ENCODE data around the gene SPON1.
"Not testable (repeated sequence)": the region's sequence is repeated elsewhere in the genome, so short reads cannot be mapped to it uniquely, and the experiment has no call there.

The SPON1 gene

DNA sequence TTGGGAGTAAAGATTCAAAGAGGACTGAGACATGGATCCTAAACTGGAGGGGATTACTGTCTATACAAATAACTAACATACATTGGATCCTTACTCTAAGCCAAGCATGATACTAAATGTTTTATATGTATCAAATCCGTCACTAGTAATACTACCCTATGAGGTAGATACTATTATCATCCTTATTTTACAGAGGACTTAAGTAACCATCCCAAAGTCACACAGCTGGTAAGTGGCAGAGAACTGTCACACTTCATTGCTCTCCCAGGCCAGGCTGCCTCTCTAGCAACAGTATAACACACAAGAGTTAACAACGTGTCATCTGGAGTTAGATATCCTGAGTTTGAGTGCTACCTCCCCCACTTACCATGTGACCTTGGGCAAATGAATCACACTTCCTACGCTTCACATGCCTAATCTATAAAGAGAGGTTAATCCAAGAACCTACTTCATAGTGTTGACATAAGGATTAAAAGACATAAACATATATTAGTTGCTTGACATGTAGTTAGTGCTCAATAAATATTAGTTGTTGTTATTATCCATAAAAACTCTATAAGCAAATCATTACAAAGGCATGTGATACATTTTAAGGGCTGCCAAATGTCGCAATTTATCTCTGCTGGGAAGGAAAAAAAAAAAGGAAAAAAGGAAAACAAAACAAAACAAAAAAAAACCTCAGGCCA is 33.8 kb upstream of the SPON1 start:
- peaks cover 9% of the 10 kb centered on the region for H3K4me1 ChIP-seq (ENCODE audit: control insufficient read depth, insufficient read depth, low read length)

DNA sequence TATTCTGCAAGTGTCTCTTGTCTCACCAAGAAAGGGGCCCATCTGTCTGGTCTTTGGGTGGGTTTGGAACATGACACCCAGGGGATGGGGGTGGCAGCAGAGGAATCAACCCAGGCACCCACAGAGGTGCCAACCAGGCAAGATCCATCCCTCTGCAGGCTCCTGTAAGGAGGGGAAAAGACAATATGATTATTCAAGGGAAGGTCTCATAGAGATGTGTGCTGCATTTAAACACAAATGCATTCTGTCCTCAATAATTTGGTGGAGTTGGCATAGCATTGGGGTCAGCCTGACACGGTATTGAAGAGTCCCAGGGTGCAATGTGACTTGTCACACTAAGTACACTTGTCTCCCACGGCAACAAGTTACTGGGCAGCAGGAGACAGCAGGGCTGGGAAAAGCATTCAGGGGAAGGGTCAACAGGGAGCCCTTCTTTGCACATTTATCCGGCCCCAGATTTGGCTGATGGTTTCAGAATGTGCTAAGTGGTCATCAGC is 33.1 kb upstream of the SPON1 start:
- Histone ChIP-seq H3K36me3 (ENCODE audit: control insufficient read depth, insufficient read depth, low read length) (no peaks in the 10 kb centered on the region), H3K9me3 (ENCODE audit: control insufficient read depth, insufficient read depth, low read length) (no peaks in the 10 kb centered on the region), H3K4me1 (ENCODE audit: control insufficient read depth, insufficient read depth, low read length) (peaks cover 6% of the 10 kb centered on the region), H3K4me3 (ENCODE audit: low read depth, low read length) (no peak overlapping the region), H3K9ac (ENCODE audit: low read depth, low read length) (no peak overlapping the region), H3K27me3 (ENCODE audit: control insufficient read depth, insufficient read depth, low read length) (no peaks in the 10 kb centered on the region)

More for the DNA sequence above, 33.8 kb upstream of the SPON1 start:
- Histone ChIP-seq H3K4me3 (ENCODE audit: low read depth, low read length) (no peak overlapping the region), H3K27me3 (ENCODE audit: control insufficient read depth, insufficient read depth, low read length) (no peaks in the 10 kb centered on the region), H3K9ac (ENCODE audit: low read depth, low read length) (no peak overlapping the region), H3K36me3 (ENCODE audit: control insufficient read depth, insufficient read depth, low read length) (no peaks in the 10 kb centered on the region), H3K9me3 (ENCODE audit: control insufficient read depth, insufficient read depth, low read length) (no peaks in the 10 kb centered on the region)

DNA sequence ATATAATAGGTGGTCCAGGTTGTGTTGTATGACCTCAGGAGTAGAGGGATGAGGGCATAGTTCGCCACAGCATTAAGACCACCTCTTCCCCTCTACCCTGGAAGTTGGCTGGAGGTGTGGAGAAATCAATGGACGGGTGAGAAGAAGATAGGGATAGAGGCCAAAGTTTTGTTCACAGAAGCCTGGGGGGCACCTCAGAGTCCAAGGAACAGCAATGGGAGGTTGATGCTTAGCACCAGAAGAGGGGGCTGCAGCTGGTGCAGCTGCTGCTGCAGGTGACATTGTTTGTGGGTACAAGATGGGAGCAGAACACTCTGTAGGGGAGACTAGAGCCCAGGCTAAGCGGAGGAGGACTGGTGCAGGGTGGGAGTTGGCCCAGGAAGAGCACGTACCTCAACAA is 31.2 kb upstream of the SPON1 start:
- no peaks in the 10 kb centered on the region for H3K36me3 ChIP-seq (ENCODE audit: control insufficient read depth, insufficient read depth, low read length)
- H3K4me3 ChIP-seq (ENCODE audit: low read depth, low read length): no peak overlapping the region
- no peak overlapping the region for H3K9ac ChIP-seq (ENCODE audit: low read depth, low read length)
- no peaks in the 10 kb centered on the region for H3K9me3 ChIP-seq (ENCODE audit: control insufficient read depth, insufficient read depth, low read length)
- no peaks in the 10 kb centered on the region for H3K4me1 ChIP-seq (ENCODE audit: control insufficient read depth, insufficient read depth, low read length)
- no peaks in the 10 kb centered on the region for H3K27me3 ChIP-seq (ENCODE audit: control insufficient read depth, insufficient read depth, low read length)

DNA sequence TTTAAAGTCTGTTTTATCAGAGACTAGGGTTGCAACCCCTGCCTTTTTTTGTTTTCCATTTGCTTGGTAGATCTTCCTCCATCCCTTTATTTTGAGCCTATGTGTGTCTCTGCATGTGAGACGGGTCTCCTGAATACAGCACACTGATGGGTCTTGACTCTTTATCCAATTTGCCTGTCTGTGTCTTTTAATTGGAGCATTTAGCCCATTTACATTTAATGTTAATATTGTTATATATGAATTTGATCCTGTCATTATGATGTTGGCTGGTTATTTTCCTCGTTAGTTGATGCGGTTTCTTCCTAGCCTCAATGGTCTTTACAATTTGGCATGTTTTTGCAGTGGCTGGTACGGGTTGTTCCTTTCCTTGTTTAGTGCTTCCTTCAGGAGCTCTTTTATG is 25.4 kb upstream of the SPON1 start:
- H3K36me3 ChIP-seq (ENCODE audit: control insufficient read depth, insufficient read depth, low read length); H3K27me3 ChIP-seq (ENCODE audit: control insufficient read depth, insufficient read depth, low read length); H3K4me3 ChIP-seq (ENCODE audit: low read depth, low read length); H3K9ac ChIP-seq (ENCODE audit: low read depth, low read length); H3K4me1 ChIP-seq (ENCODE audit: control insufficient read depth, insufficient read depth, low read length); H3K9me3 ChIP-seq (ENCODE audit: control insufficient read depth, insufficient read depth, low read length): not testable (repeated sequence)

DNA sequence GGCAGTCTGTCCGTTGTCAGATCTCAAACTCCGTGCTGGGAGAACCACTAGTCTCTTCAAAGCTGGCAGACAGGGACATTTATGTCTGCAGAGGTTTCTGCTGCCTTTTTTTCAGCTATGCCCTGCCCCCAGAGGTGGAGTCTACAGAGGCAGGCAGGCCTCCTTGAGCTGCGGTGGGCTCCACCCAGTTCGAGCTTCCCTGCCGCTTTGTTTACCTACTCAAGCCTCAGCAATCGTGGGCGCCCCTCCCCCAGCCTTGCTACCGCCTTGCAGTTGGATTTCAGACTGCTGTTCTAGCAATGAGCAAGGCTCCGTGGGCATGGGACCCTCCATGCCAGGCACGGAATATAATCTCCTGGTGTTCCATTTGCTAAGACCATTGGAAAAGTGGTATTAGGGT is 23.7 kb upstream of the SPON1 start:
- H3K4me1 ChIP-seq (ENCODE audit: control insufficient read depth, insufficient read depth, low read length); H3K27me3 ChIP-seq (ENCODE audit: control insufficient read depth, insufficient read depth, low read length); H3K4me3 ChIP-seq (ENCODE audit: low read depth, low read length); H3K9me3 ChIP-seq (ENCODE audit: control insufficient read depth, insufficient read depth, low read length); H3K9ac ChIP-seq (ENCODE audit: low read depth, low read length); H3K36me3 ChIP-seq (ENCODE audit: control insufficient read depth, insufficient read depth, low read length): not testable (repeated sequence)

DNA sequence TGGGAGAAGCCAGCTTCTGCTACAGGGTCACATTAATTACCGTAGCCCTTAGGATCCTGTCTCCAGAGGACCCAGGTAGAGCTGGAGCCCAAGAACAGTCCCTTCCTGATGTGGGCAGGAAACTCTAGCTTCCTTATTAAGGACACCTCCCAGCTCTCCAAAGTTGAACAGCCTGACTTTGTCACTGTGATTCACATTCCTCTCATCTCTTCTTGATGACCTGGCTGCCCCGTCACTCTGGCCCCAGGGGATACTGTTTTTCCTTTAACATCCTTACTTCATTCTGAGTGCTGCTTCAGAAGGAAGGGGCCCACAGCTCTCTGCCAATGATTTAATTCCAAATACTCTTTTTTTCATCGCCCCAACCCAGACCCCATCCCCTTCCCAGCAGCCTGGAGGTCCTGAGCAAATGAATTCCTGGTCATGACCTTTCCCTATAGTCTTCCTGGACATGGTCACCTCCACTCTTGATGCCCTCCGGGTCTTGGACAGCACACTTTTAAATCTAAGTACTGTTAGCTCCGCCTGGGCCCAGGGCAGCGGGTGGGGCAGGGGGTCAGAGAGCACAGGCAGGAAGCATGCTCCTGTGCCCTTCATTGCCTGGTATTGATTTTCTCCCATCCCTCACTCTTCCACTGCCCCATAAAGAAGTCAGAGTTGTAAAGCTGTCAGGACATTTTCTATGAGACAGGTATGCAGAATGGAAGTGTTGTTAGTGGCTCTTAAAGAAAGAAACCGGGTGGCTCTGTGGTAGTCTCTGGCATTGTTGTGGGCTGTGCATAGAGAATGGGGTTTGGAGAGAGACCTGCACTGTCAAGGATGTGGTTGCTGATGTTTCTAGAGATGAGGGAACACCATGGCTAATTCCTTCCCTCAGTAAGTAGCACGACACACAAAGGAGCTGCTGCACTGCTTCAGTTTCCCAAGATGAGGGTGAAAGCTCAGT is 22.3 kb upstream of the SPON1 start:
- Histone ChIP-seq H3K4me1 (ENCODE audit: control insufficient read depth, insufficient read depth, low read length) (no peaks in the 10 kb centered on the region), H3K9ac (ENCODE audit: low read depth, low read length) (no peak overlapping the region), H3K9me3 (ENCODE audit: control insufficient read depth, insufficient read depth, low read length) (no peaks in the 10 kb centered on the region), H3K4me3 (ENCODE audit: low read depth, low read length) (no peak overlapping the region), H3K27me3 (ENCODE audit: control insufficient read depth, insufficient read depth, low read length) (no peaks in the 10 kb centered on the region), H3K36me3 (ENCODE audit: control insufficient read depth, insufficient read depth, low read length) (no peaks in the 10 kb centered on the region)

DNA sequence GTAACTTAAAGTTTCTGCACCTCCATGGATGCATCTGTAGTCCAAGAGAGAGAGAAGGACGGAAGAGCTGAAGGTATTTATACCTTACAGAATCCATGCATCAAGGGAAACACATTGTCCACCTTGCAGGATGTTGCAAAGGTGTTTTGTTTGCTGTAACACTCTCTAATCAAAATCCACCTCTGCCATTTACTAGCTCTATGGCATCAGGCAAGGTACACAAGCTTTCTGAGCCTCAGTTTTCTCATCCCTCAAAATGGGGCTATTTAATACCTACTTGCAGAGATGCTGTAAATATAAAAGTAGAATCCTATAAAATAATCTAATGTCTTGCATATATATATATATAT is 21.6 kb upstream of the SPON1 start:
- H3K36me3 ChIP-seq (ENCODE audit: control insufficient read depth, insufficient read depth, low read length): no peaks in the 10 kb centered on the region
- H3K27me3 ChIP-seq (ENCODE audit: control insufficient read depth, insufficient read depth, low read length): no peaks in the 10 kb centered on the region
- no peaks in the 10 kb centered on the region for H3K4me1 ChIP-seq (ENCODE audit: control insufficient read depth, insufficient read depth, low read length)
- no peak overlapping the region for H3K9ac ChIP-seq (ENCODE audit: low read depth, low read length)
- H3K4me3 ChIP-seq (ENCODE audit: low read depth, low read length): no peak overlapping the region
- H3K9me3 ChIP-seq (ENCODE audit: control insufficient read depth, insufficient read depth, low read length): no peaks in the 10 kb centered on the region

DNA sequence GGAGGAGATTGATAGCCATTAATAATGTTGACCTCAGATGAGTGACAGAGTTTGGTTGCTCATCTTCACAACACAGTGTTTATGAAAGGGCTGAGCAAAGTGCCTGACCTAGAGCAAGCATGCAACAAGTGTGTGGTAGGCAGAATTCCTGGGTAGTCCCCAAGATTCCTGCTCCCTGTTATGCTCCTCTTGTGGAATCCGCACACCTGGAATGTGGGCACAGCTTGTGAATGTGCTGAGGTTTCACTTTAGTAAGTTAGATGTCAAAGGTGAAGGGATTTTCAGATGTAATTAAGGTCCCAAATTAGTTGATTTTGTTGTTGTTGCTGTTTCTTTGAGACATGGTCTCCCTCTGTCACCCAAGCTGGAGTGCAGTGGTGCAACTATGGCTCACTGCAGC is 20.7 kb upstream of the SPON1 start:
- Histone ChIP-seq H3K27me3 (ENCODE audit: control insufficient read depth, insufficient read depth, low read length) (no peaks in the 10 kb centered on the region), H3K9ac (ENCODE audit: low read depth, low read length) (no peak overlapping the region), H3K9me3 (ENCODE audit: control insufficient read depth, insufficient read depth, low read length) (no peaks in the 10 kb centered on the region), H3K4me1 (ENCODE audit: control insufficient read depth, insufficient read depth, low read length) (no peaks in the 10 kb centered on the region), H3K36me3 (ENCODE audit: control insufficient read depth, insufficient read depth, low read length) (no peaks in the 10 kb centered on the region), H3K4me3 (ENCODE audit: low read depth, low read length) (no peak overlapping the region)

DNA sequence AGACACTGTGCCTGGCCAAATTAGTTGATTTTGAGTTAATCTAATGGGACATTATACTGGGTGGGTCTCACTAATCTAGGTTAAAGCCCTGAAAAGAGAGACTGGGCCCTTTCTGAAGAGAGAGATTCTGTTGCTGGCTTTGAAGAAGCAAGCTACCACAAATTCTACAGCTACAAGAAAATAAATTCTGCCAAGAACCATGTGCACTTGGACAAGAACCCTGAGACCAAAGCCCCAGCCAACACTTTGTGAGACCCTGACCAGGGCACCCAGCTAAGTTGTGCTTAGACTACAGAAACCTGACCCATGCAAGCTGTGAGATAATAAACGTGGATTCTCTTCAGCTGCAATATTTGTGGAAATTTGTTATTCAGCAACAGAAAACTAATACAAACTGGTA is 20.1 kb upstream of the SPON1 start:
- Histone ChIP-seq H3K27me3 (ENCODE audit: control insufficient read depth, insufficient read depth, low read length) (no peaks in the 10 kb centered on the region), H3K9me3 (ENCODE audit: control insufficient read depth, insufficient read depth, low read length) (no peaks in the 10 kb centered on the region), H3K9ac (ENCODE audit: low read depth, low read length) (no peak overlapping the region), H3K36me3 (ENCODE audit: control insufficient read depth, insufficient read depth, low read length) (no peaks in the 10 kb centered on the region), H3K4me3 (ENCODE audit: low read depth, low read length) (no peak overlapping the region), H3K4me1 (ENCODE audit: control insufficient read depth, insufficient read depth, low read length) (no peaks in the 10 kb centered on the region)

DNA sequence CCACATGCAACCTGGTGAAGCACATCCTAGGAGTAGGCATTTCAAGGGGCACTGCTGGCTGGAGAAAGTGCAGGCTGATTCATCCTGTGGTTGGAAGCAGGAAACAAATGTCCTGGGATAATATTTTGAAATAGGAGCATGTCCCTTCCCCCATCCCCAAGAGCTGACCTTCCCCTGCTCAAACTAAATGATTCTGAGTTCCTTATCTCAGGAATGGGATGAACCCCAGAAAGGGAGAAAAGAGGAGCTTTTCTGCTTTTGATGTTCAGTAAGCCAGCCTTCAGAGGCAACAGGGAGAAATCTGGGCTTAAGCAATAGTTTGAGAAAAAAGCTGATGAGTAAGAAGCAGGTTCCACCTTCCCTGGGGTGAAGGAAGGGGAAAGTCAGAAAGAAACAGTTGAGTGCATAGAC is 19.5 kb upstream of the SPON1 start:
- no peaks in the 10 kb centered on the region for H3K36me3 ChIP-seq (ENCODE audit: control insufficient read depth, insufficient read depth, low read length)
- H3K9ac ChIP-seq (ENCODE audit: low read depth, low read length): no peak overlapping the region
- H3K27me3 ChIP-seq (ENCODE audit: control insufficient read depth, insufficient read depth, low read length): no peaks in the 10 kb centered on the region
- no peaks in the 10 kb centered on the region for H3K9me3 ChIP-seq (ENCODE audit: control insufficient read depth, insufficient read depth, low read length)
- H3K4me1 ChIP-seq (ENCODE audit: control insufficient read depth, insufficient read depth, low read length): no peaks in the 10 kb centered on the region
- no peak overlapping the region for H3K4me3 ChIP-seq (ENCODE audit: low read depth, low read length)

DNA sequence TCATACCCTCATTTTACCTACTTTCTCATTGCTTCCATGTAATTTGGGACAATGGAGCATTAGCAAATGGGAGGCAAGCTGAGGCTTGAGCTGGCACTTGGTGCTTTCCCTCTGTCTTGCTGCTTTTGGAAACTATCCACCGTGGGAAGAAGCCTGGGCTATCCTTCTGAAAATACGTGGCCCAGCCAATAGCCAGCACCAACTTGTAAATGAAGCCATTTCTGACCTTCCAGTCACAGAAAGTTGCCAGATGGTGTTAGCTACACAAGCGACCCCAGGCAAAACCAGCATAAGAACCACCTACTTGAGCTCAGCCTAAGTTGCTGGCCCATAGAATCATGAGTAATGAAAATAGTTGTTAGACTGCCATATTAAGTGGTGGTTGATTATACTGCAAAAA is 18.5 kb upstream of the SPON1 start:
- no peaks in the 10 kb centered on the region for H3K9me3 ChIP-seq (ENCODE audit: control insufficient read depth, insufficient read depth, low read length)
- H3K9ac ChIP-seq (ENCODE audit: low read depth, low read length): no peak overlapping the region
- no peaks in the 10 kb centered on the region for H3K36me3 ChIP-seq (ENCODE audit: control insufficient read depth, insufficient read depth, low read length)
- no peaks in the 10 kb centered on the region for H3K4me1 ChIP-seq (ENCODE audit: control insufficient read depth, insufficient read depth, low read length)
- no peaks in the 10 kb centered on the region for H3K27me3 ChIP-seq (ENCODE audit: control insufficient read depth, insufficient read depth, low read length)
- no peak overlapping the region for H3K4me3 ChIP-seq (ENCODE audit: low read depth, low read length)

DNA sequence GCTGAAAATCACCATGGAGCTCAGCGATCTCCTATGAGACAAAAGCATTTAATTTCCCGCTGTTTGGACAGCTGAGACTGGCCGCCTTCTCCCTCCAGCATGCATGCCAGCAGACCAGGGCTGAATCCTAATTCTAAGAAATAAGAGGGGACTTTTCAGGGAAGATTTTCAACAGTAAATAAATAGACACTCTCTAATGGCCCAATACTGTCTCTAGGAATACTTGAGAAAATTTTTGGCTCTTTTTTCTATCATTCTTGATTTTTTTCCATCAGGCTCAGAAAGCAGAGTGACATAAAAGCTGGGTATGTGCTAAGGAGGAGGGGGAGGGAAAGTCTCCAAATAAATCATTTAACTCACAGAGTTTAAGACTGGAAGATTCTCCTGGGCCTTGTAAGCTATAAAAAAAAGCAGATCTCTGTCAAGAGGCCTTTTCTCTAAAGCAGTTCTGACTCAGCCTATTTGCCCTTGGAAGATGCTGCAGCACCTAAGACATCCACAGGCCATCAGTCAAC is 17.6 kb upstream of the SPON1 start:
- H3K9ac ChIP-seq (ENCODE audit: low read depth, low read length): no peak overlapping the region
- no peak overlapping the region for H3K4me3 ChIP-seq (ENCODE audit: low read depth, low read length)
- no peaks in the 10 kb centered on the region for H3K4me1 ChIP-seq (ENCODE audit: control insufficient read depth, insufficient read depth, low read length)
- no peaks in the 10 kb centered on the region for H3K27me3 ChIP-seq (ENCODE audit: control insufficient read depth, insufficient read depth, low read length)
- H3K36me3 ChIP-seq (ENCODE audit: control insufficient read depth, insufficient read depth, low read length): no peaks in the 10 kb centered on the region
- no peaks in the 10 kb centered on the region for H3K9me3 ChIP-seq (ENCODE audit: control insufficient read depth, insufficient read depth, low read length)
